ENCODE measurements around the gene PLXDC2. TPM values are rescaled to one million over a fixed set of nuclear protein-coding genes. Genes with fewer than 3 reads are reported as not detected.

Gene PLXDC2
- total and polyA plus RNA-seq, 10 of the 15 experiments (the other 5 are each of a cell fraction or from before 2014, with no cell fraction given) = 0.05 to 1.8 (median 0.14) TPM; not detected in 2

DNA sequence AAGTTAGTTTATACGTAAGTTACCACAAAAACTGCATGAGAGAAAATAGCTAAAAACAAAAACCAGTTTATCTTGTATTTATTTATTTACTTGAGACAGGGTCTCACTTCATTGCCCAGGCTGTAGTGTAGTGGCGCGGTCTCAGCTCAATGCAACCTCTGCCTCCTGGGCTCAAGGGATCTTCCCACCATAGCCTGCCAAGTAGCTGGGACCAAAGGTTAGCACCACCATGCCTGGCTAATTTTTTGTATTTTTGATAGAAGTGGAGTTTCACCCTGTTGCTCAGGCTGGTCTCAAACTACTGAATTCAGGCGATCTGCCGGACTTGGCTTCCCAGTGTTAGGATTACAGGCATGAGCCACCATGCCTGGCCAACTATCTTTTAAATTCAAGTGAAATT lies 277.4 kb downstream of the PLXDC2 start:
- CTCF ChIA-PET = no interaction called here
- FAIRE-seq = no peak
- H3K4me3 ChIP-seq = no peak overlapping the region
- no peaks in the 10 kb centered on the region for H3K27me3 ChIP-seq (replicated peaks in 1 of 2; ENCODE audit: control insufficient read depth in 2 of 2, insufficient read depth in 2 of 2, low read length in 1 of 2)
- TF ChIP-seq IRF4 (IDR thresholded peaks at IDR 0.05; ENCODE audit: low read depth, low read length) (no peak), HDAC2 (IDR thresholded peaks at IDR 0.05) (no peak), ASH2L (IDR thresholded peaks at IDR 0.05; ENCODE audit: borderline replicate concordance, low read depth) (no peak), JUNB (IDR thresholded peaks at IDR 0.05) (no peak), CEBPB (IDR thresholded peaks at IDR 0.05; ENCODE audit: borderline replicate concordance in 1 of 2, low read depth in 2 of 2, low read length in 2 of 2) (no peak), FOXM1 (IDR thresholded peaks at IDR 0.05; ENCODE audit: low read depth, low read length) (no peak), ETV6 (conservative IDR thresholded peaks at IDR 0.05 in 1 of 2, IDR thresholded peaks at IDR 0.05 in 1 of 2; ENCODE audit: borderline replicate concordance in 1 of 2, low read depth in 1 of 2) (no peak), WRNIP1 (IDR thresholded peaks at IDR 0.05; ENCODE audit: borderline replicate concordance, low read depth, low read length) (no peak), HDAC6 (IDR thresholded peaks at IDR 0.05; ENCODE audit: unreplicated experiment) (no peak), EZH2 (IDR thresholded peaks at IDR 0.05; ENCODE audit: borderline replicate concordance, control insufficient read depth, low read depth, low read length) (no peak), SRF (IDR thresholded peaks at IDR 0.05; ENCODE audit: low read depth in 2 of 2, low read length in 2 of 2) (no peak), SMAD5 (IDR thresholded peaks at IDR 0.05; ENCODE audit: low read depth) (no peak), PAX5 (IDR thresholded peaks at IDR 0.05; ENCODE audit: borderline replicate concordance, low read depth, low read length) (no peak), CREB1 (IDR thresholded peaks at IDR 0.05; ENCODE audit: low read depth) (no peak)
- TF ChIP-seq, protein P1, sequence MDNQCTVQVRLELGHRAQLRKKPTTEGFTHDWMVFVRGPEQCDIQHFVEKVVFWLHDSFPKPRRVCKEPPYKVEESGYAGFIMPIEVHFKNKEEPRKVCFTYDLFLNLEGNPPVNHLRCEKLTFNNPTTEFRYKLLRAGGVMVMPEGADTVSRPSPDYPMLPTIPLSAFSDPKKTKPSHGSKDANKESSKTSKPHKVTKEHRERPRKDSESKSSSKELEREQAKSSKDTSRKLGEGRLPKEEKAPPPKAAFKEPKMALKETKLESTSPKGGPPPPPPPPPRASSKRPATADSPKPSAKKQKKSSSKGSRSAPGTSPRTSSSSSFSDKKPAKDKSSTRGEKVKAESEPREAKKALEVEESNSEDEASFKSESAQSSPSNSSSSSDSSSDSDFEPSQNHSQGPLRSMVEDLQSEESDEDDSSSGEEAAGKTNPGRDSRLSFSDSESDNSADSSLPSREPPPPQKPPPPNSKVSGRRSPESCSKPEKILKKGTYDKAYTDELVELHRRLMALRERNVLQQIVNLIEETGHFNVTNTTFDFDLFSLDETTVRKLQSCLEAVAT (IDR thresholded peaks at IDR 0.05) = no peak
- in situ Hi-C loops (cut with MboI) = no loop called here
- 43% methylated on average over 5 of the region's 5 CpGs for WGBS (ENCODE audit: insufficient coverage, insufficient replicate concordance, low lambda C conversion rate, missing lambda C conversion rate)
- H2AFZ ChIP-seq (ENCODE audit: control insufficient read depth, low read depth, low read length) = no peak overlapping the region
- H3K79me2 ChIP-seq (ENCODE audit: control insufficient read depth, insufficient read depth, low read length) = no peaks in the 10 kb centered on the region
- DNase-seq (ENCODE audit: low read depth, low spot score) = no peak
- no peak overlapping the region for H3K9ac ChIP-seq (ENCODE audit: control insufficient read depth, insufficient read depth, low read length)
- H3K9me3 ChIP-seq (replicated peaks; ENCODE audit: control insufficient read depth, insufficient read depth, low read length) = no peaks in the 10 kb centered on the region
- H3K27ac ChIP-seq (ENCODE audit: control insufficient read depth, insufficient read depth) = no peak overlapping the region
- H3K4me1 ChIP-seq (ENCODE audit: control insufficient read depth, insufficient read depth, low read length) = no peaks in the 10 kb centered on the region
- no peaks in the 10 kb centered on the region for H3K36me3 ChIP-seq (ENCODE audit: control insufficient read depth in 2 of 2, insufficient read depth in 2 of 2, low read length in 1 of 2)
- BruUV-seq (replicated peaks) = no TSS peak
- ATAC-seq = no peak
- RAD21 ChIA-PET (ENCODE audit: unreplicated experiment) = no interaction called here
- SMC1A ChIA-PET (ENCODE audit: uncharacterized antibody, unreplicated experiment) = interaction anchor here (0.7 kb wide), 1 partner anchor 16 kb away, joined by 3 read pairs; no protein-coding TSS in a partner anchor
- intact Hi-C loops (cut with micrococcal nuclease; ENCODE audit: unreplicated experiment) = no loop called here
- no peaks in the 10 kb centered on the region for H4K20me1 ChIP-seq (ENCODE audit: control insufficient read depth, insufficient read depth)
- POLR2A ChIA-PET = no interaction called here
- H3K4me2 ChIP-seq (ENCODE audit: control insufficient read depth, insufficient read depth) = no peak overlapping the region
